ENCODE data around the gene PLCD1.

GRCh38 chr3:37969596-37970100, 59.8 kb downstream of the PLCD1 start:
- TF ChIP-seq, protein P1, sequence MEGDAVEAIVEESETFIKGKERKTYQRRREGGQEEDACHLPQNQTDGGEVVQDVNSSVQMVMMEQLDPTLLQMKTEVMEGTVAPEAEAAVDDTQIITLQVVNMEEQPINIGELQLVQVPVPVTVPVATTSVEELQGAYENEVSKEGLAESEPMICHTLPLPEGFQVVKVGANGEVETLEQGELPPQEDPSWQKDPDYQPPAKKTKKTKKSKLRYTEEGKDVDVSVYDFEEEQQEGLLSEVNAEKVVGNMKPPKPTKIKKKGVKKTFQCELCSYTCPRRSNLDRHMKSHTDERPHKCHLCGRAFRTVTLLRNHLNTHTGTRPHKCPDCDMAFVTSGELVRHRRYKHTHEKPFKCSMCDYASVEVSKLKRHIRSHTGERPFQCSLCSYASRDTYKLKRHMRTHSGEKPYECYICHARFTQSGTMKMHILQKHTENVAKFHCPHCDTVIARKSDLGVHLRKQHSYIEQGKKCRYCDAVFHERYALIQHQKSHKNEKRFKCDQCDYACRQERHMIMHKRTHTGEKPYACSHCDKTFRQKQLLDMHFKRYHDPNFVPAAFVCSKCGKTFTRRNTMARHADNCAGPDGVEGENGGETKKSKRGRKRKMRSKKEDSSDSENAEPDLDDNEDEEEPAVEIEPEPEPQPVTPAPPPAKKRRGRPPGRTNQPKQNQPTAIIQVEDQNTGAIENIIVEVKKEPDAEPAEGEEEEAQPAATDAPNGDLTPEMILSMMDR (IDR thresholded peaks at IDR 0.05): no peak
- no peak for TF ChIP-seq POLR2A (IDR thresholded peaks at IDR 0.05)
